Spleen (tissue), 11 donors: Measurements from ENCODE around the gene ARHGAP30. TPM values are rescaled to one million over a fixed set of nuclear protein-coding genes. Genes with fewer than 3 reads are reported as not detected.
"Not testable (repeated sequence)": the region's sequence is repeated elsewhere in the genome, so short reads cannot be mapped to it uniquely, and the experiment has no call there.

Source experiments
- DNase-seq: peaks from one replicate; pipeline ENCODE4 v3.0.0-alpha.2; 2020
- H3K27ac ChIP-seq, 8 donors: fragments of 200-600 bp; sonication (generic) in 7 of 8; 1 replicate in 4 of 8; 2 replicates in 4 of 8; pipeline versions ENCODE4 v1.5.0 to v1.8.0; 2016 to 2021; ENCODE audit warnings: inconsistent platforms in 4 of 8, mild to moderate bottlenecking in 4 of 8, moderate library complexity in 1 of 8
- H3K27me3 ChIP-seq, 7 donors: fragments of 200-600 bp; sonication (generic) in 6 of 7; replicated peaks in 1 of 7; 1 replicate in 4 of 7; 2 replicates in 3 of 7; pipeline versions ENCODE4 v1.5.0 to v1.8.0; 2016 to 2021; ENCODE audit warnings: inconsistent platforms in 3 of 7, mild to moderate bottlenecking in 1 of 7
- H3K36me3 ChIP-seq, 6 donors: fragments of 200-600 bp; sonication (generic) in 5 of 6; 1 replicate in 4 of 6; 2 replicates in 2 of 6; pipeline versions ENCODE4 v1.5.0 to v1.8.0; 2016 to 2021; ENCODE audit warnings: inconsistent platforms in 2 of 6
- H3K4me1 ChIP-seq, 6 donors: fragments of 200-600 bp; sonication (generic) in 5 of 6; 1 replicate in 3 of 6; 2 replicates in 3 of 6; pipeline versions ENCODE4 v1.5.0 to v1.8.0; 2016 to 2021; ENCODE audit warnings: inconsistent platforms in 3 of 6
- H3K4me3 ChIP-seq, 8 donors: fragments of 200-600 bp; sonication (generic) in 7 of 8; 1 replicate in 4 of 8; 2 replicates in 4 of 8; pipeline versions ENCODE4 v1.5.0 to v1.8.0; 2016 to 2021; ENCODE audit warnings: inconsistent platforms in 4 of 8, mild to moderate bottlenecking in 4 of 8, moderate library complexity in 2 of 8
- H3K9me3 ChIP-seq, 8 donors: fragments of 200-600 bp; sonication (generic) in 7 of 8; 1 replicate in 4 of 8; 2 replicates in 4 of 8; pipeline versions ENCODE4 v1.5.0 to v1.8.0; 2016 to 2021; ENCODE audit warnings: inconsistent platforms in 4 of 8
- CTCF ChIP-seq, 11 experiments: fragments of 200-600 bp in 7 of 11; fragments of 450-650 bp in 4 of 11; sonication (generic) in 4 of 11; IDR thresholded peaks in 8 of 11; conservative IDR thresholded peaks in 3 of 11; 1 replicate in 7 of 11; 2 replicates in 4 of 11; pipeline versions ENCODE4 v1.4.0 to v1.8.0; 2016 to 2021; ENCODE audit warnings: antibody characterized with exemption in 11 of 11, inconsistent platforms in 4 of 11, mild to moderate bottlenecking in 1 of 11
- POLR2A ChIP-seq, 3 donors: fragments of 450-650 bp; IDR thresholded peaks; one replicate each; pipeline ENCODE4 v1.5.1; 2017; ENCODE audit warnings: antibody characterized with exemption in 3 of 3, mild to moderate bottlenecking in 1 of 3
- POLR2AphosphoS5 ChIP-seq, 3 donors: sonication (generic); formaldehyde crosslinking; IDR thresholded peaks; one replicate each; pipeline ENCODE4 v1.5.1; 2017; ENCODE audit warnings: antibody characterized with exemption in 3 of 3
- WGBS, 5 donors: extraction: QIAGEN DNeasy Blood & Tissue Kit in 3 of 5; methylation state at CpG; one replicate each; pipeline versions ENCODE4 v1.1.5 to v1.1.7; 2013 to 2018; 5-methylcytosine and 5-hydroxymethylcytosine counted together
- intact Hi-C: fragments of 100-400 bp; cut with DNase I; formaldehyde crosslinking; loops from one replicate; pipeline ENCODE4 v1.15.0; 2023; ENCODE audit warnings: low total_unique reads
- polyA plus RNA-seq, 3 donors: library from polyadenylated mRNA; stranded (reverse); fragments of 200-250 nt; gene quantifications; one replicate each; pipeline ENCODE4 v1.2.1, GENCODE V29; 2013
- total RNA-seq, 7 donors: library from RNA; depleted of rRNA in 3 of 7; stranded (reverse); fragments of >200 nt in 3 of 7; fragmentation: NEBNext Ultra II Directional in 4 of 7; extraction: Animal tissue kit (Norgen Biotek cat#: 25700) in 4 of 7; gene quantifications; one replicate each; pipeline versions ENCODE4 v1.1.0 to v1.2.1, GENCODE V29; 2016 to 2021
- donor health status: healthy with polysubstance abuse.
- donor health status: DM: no; HTN: no; CAD: no; lungs with moderate emphysema.
- donor health status: DM: no; HTN: no; CAD: no.
- donor health status: Bipolar disorder and iron deficiency.
- donor health status: healthy.
- donor health status: DM: no; HTN: no; CAD: no.
- donor health status: DM: yes; HTN: yes; CAD: no.

Gene ARHGAP30
- total and polyA plus RNA-seq, 10 donors: 28.8 to 145 (median 120) TPM

DNA sequence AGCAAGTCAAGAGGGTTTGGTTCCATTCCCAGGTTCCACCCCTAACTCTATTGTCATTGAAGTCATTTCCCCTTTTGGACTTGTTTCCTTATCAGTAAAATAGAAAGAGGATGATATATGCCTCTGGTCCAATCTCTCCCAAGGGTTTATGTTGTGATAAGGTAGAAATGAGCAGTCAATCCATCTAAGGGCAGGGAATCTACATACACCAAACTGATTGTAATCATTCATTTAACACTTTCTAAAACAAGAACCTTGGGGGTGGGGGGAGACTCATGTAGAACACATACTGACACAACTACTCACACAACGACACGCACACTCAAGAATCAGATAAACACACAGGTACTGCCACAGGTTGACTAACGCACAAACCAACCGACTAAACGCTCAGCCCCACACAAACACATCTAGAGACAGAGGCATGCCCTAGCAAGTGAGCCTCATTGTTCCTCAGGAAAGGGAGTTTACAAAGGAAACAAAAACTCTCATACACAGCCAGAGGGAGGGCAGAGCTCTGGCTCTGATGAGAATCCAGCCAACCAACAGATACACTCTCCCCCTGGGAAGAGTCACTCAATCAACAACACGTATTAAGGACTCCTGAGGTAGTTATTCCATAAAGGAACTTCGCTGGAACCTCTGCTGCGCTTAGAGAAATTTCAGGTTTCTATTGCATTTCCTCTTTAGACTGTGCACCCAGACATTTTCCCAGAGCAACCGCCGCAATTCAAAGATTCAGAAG is 49.8 kb downstream of the ARHGAP30 start:
- peak overlapping the region; percentile 49 to 93 (median 90) for H3K27ac ChIP-seq
- intact Hi-C loops: no loop called here

GRCh38 chr1:161019111-161019660 is 50.5 kb downstream of the ARHGAP30 start:
- H3K9me3 ChIP-seq, intact Hi-C loops, H3K36me3 ChIP-seq, DNase-seq, H3K27me3 ChIP-seq: not testable (repeated sequence)
- Histone ChIP-seq H3K4me3 (peak overlapping the region in 5 of 8 donors; percentile 56 to 86 (median 65)), H3K27ac (peak overlapping the region in 7 of 8 donors; percentile 85 to 93 (median 90)), H3K4me1 (peaks cover 6 to 76% (median 52%) of the 10 kb centered on the region in 6 donors)
- WGBS, 5 donors: 59 to 77% (median 71%) methylated on average over 15 of the region's 15 CpGs

More for the DNA sequence above, 49.8 kb downstream of the ARHGAP30 start:
- no peak for DNase-seq
- Histone ChIP-seq H3K9me3 (no peaks in the 10 kb centered on the region), H3K36me3 (no peaks in the 10 kb centered on the region), H3K4me1 (peaks cover 2 to 68% (median 46%) of the 10 kb centered on the region in 6 donors), H3K27me3 (no peaks in the 10 kb centered on the region), H3K4me3 (peak overlapping the region; percentile 56 to 86 (median 66))
- 10 to 21% (median 15%) methylated on average over 10 of the region's 10 CpGs for WGBS, 5 donors
- no peak for TF ChIP-seq POLR2A (IDR thresholded peaks at IDR 0.05)
- no peak for TF ChIP-seq CTCF (IDR thresholded peaks at IDR 0.05 in 8 of 11, conservative IDR thresholded peaks at IDR 0.05 in 3 of 11)
- TF ChIP-seq POLR2AphosphoS5 (IDR thresholded peaks at IDR 0.05): peak in 1 of 3 donors; percentile 44

- Histone ChIP-seq H3K4me3 (peak overlapping the region in 1 of 8 donors; percentile 86), H3K27me3 (no peaks in the 10 kb centered on the region), H3K36me3 (no peaks in the 10 kb centered on the region), H3K27ac (peak overlapping the region in 7 of 8 donors; percentile 85 to 93 (median 90)), H3K4me1 (peaks cover 8 to 82% (median 58%) of the 10 kb centered on the region in 6 donors), H3K9me3 (no peaks in the 10 kb centered on the region)
- 75 to 88% (median 86%) methylated on average over 1 of the region's 1 CpG for WGBS, 5 donors
- TF ChIP-seq POLR2A (IDR thresholded peaks at IDR 0.05) (no peak), CTCF (IDR thresholded peaks at IDR 0.05 in 8 of 11, conservative IDR thresholded peaks at IDR 0.05 in 3 of 11) (no peak), POLR2AphosphoS5 (IDR thresholded peaks at IDR 0.05) (no peak)
- intact Hi-C loops: no loop called here
- no peak for DNase-seq
Observed at GRCh38 chr1:161018631-161018930, 51.1 kb downstream of the ARHGAP30 start.

GRCh38 chr1:161017756-161018630 is 51.7 kb downstream of the ARHGAP30 start:
- intact Hi-C loops: no loop called here
- H3K27me3 ChIP-seq: no peaks in the 10 kb centered on the region
- no peak for TF ChIP-seq POLR2AphosphoS5 (IDR thresholded peaks at IDR 0.05)
- TF ChIP-seq POLR2A (IDR thresholded peaks at IDR 0.05): no peak
- no peak for TF ChIP-seq CTCF (IDR thresholded peaks at IDR 0.05 in 8 of 11, conservative IDR thresholded peaks at IDR 0.05 in 3 of 11)
- H3K27ac ChIP-seq: peak overlapping the region in 7 of 8 donors; percentile 24 to 93 (median 90)
- no peaks in the 10 kb centered on the region for H3K36me3 ChIP-seq
- no peak for DNase-seq
- WGBS, 5 donors: 78 to 87% (median 83%) methylated on average over 5 of the region's 5 CpGs
- peaks cover 12 to 88% (median 64%) of the 10 kb centered on the region in 6 donors for H3K4me1 ChIP-seq
- H3K4me3 ChIP-seq: peak overlapping the region in 1 of 8 donors; percentile 86
- no peaks in the 10 kb centered on the region for H3K9me3 ChIP-seq

DNA sequence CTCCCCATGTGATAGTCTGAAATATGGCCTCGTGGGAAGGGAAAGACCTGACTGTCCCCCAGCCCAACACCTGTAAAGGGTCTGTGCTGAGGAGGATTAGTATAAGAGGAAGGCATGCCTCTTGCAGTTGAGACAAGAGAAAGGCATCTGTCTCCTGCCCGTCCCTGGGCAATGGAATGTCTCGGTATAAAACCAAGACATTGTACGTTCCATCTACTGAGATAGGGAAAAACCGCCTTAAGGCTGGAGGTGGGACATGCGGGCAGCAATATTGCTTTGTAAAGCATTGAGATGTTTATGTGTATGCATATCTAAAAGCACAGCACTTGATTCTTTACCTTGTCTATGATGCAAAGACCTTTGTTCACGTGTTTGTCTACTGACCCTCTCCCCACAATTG is 52.5 kb downstream of the ARHGAP30 start:
- H3K36me3 ChIP-seq, H3K9me3 ChIP-seq, intact Hi-C loops, DNase-seq, H3K4me3 ChIP-seq, H3K27me3 ChIP-seq: not testable (repeated sequence)
- Histone ChIP-seq H3K27ac (peak overlapping the region in 4 of 8 donors; percentile 51 to 93 (median 88)), H3K4me1 (peaks cover 17 to 96% (median 71%) of the 10 kb centered on the region in 6 donors)
- 78 to 93% (median 85%) methylated on average over 6 to 7 of the region's 7 CpGs for WGBS, 5 donors

DNA sequence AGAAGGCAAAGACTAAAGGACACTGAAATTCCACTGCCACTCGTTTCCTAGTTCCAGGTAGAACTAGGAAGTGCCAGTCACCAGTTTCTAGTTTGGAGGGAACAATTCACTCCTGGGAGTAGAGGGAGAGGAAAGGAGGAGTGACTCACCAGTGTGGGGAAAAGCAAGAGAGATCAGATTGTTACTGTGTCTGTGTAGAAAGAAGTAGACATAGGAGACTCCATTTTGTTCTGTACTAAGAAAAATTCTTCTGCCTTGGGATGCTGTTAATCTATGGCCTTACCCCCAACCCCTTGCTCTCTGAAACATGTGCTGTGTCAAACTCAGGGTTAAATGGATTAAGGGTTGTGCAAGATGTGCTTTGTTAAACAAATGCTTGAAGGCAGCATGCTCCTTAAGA is 53.0 kb downstream of the ARHGAP30 start:
- DNase-seq, H3K27me3 ChIP-seq, H3K36me3 ChIP-seq, H3K4me3 ChIP-seq, H3K9me3 ChIP-seq, intact Hi-C loops: not testable (repeated sequence)
- Histone ChIP-seq H3K27ac (peak overlapping the region in 4 of 8 donors; percentile 13 to 96 (median 30)), H3K4me1 (peaks cover 17 to 96% (median 72%) of the 10 kb centered on the region in 6 donors)
- WGBS, 5 donors: 53 to 68% (median 60%) methylated on average over 1 of the region's 1 CpG
